ENCODE measurements around the gene ACOD1.
A peak's percentile ranks its signal among the peaks of the same experiment; 100 is the strongest.
"Not testable (repeated sequence)": the region's sequence is repeated elsewhere in the genome, so short reads cannot be mapped to it uniquely, and the experiment has no call there.

The ACOD1 gene

DNA sequence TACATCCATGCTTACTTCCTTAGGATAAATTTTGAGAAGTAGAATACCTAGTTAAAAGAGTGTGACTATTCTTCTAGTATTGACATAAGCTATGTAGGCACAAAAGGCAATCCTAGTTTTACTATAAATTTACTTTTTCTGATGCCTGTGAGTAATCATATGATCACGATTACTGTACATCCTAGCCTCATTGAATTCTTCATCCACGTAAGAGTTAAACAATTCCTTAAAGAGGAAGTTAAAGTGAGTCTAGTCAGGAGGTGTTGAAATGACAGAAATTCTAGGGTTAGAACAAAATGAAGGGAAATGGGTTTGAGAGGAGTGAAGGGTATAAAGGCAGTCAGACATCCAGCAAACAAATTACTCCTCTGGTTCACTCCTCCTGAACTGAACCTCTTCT is at the start of gene ACOD1:
ACOD1 (plus strand) TSS at position 363 of the 400 bp plus-strand sequence. CDS start 48 bp downstream, outside the sequence.
- no peak for DNase-seq

DNA sequence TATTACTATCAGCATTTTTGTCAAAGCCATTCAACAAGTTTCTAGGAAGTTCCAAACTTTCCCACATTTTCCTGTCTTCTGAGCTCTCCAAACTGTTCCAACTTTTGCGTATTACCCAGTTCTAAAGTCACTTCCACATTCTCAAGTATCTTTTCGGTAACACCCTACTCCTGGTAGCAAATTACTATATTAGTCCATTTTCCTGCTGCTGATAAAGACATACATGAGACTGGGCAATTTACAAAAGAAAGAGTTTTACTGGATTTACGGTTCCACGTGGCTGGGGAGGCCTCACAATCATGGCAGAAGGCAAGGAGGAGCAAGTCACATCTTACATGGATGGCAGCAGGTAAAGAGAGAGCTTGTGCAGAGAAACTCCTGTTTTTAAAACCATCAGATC is 49.2 kb upstream of the ACOD1 start:
- DNase-seq, result not testable (repeated sequence)

DNA sequence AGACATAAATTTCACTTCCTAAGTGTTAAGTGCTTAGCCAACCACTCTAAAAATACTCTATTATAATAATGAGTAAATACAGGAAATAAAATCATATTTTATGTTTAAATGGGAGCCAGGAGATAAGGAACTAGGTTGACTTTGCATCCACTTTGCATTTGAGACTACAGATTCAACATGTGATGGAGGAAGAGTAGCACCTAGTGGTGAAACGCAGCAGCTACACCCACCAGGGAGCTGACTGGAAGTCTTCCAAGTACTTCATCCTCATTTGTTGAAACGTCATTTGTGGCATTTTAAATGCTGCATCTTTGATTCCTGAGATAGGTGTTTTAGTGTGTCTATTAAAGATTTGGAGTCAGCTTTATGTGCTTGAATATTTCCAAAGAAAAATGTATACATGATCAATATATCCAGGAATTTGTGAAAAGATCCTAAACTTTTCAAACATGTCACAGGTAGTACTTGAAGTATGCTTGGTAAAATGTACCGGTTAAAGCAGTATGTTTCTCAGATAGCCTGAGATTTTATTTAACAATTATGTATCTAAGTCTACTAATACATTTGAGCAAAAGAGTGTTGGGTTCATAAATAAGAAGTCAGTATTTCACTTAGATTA is 44.7 kb upstream of the ACOD1 start:
- peak; percentile 12 to 71 (median 58) for DNase-seq

DNA sequence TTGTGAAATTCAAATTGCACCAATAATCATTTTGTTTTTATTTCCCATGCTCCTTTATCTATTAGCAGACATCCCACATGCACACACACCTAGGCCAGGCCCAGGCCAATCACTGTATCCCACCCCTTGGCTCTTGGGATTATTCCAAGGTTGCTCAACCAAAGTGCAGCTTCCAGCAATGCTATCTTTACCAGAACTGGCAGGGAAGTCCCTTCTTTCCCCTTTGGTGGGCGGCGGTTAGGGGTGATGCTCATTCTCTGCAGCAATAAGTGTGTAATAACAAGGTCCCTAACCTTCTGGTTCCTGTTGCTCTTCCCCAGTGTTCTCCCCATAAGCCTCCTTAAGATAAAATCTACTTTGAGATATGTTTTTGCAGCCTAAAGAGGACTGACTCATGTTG is 43.8 kb upstream of the ACOD1 start:
- no peak for DNase-seq

DNA sequence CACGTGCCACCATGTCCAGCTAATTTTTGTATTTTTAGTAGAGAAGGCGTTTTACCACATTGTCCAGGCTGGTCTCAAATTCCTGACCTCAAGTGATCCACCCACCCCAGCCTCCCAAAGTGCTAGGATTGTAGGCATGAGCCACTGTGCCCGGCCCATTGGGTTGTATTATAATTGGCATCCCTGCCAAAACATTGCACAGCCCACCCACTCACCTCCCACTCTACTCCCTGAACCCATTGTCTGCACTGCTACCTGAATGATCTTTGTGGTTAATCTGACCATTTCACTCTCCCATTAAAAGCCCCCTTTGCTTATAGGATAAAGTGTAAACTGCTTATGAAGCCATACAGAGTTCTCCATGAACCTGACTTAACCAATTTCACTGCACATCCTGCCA is 35.8 kb upstream of the ACOD1 start:
- DNase-seq, result no peak

DNA sequence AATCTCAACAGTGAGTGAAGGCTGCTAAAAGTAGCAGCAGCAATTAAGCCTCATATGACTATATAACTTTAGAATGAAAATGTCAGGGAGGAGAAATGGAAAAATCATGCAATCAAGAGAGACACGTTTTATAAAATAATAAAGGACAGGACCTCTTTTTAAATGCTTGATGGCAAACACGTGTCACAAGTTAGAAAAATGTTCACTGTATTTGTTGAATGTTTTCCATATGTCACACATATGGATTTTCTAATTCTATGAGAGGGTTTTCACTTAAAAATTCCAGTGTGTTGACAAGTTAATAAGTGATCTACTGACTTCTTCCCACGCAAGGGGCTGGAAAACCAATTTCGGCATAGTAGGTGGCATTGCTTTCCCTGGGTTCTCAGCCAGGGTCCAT is 34.4 kb upstream of the ACOD1 start:
- DNase-seq, result no peak

DNA sequence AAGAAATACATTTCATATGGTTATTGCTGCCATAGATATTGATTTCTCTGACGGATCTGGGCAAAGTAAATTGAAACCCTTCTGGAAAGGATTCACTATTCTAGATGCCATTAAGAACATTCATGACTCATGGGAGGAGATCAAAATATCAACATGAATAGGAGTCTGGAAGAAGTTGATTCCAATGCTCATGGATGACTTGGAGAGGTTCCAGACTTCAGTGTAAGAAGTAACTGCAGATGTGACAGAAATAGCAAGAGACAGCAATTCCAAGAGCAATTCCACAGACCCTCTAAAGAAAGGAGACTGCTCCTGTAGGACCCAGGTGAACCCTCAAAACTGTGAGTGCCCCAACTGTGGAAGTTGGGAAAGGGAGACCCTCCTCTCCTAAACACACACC is 31.2 kb upstream of the ACOD1 start:
- DNase-seq, result no peak

DNA sequence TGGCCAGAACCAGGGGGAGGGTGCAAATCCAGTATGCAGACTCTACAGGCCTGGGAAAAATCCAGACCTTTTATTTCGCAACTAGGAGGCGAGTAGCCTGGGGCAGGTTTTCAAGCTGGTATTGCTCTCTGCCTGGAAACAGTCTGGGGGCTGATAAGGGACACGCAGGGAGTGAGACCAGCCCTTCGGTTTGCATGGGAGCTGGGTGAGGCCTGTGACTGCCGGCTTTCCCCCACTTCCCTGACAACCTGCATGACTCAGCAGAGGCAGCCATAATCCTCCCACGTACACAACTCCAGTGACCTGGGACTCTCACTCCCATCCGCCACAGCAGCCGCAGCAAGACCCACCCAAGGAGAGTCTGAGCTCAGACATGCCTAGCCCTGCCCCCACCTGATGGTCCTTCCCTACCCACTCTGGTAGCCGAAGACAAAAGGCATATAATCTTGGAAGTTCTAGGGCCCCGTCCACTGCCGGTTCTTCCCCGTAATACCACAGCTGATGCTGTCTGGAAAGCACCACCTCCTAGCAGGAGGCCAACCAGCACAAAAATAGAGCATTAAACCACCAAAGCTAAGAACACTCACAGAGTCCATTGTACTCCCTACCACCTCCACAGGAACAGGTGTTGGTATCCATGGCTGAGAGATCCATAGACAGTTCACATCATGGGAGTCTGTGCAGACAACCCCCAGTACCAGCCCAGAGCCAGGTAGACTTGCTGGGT is 30.4 kb upstream of the ACOD1 start:
- not testable (repeated sequence) for DNase-seq

DNA sequence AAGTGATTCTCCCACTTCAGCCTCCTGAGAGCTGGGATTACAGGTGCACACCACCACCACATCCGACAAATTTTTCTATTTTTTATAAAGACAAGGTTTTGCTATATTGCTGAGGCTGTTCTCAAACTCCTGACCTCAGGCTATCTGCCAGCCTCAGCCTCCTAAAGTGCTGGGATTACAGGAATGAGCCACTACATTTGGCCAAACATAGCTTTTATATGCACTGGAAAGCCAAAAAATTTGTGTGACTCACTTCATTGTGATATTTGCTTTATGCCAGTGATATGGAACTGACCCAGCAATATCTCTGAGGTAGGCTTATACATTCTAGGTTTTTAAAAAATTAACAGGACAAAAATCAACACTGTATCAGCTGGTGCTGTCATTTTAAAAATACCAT is 26.8 kb upstream of the ACOD1 start:
- DNase-seq, result no peak

DNA sequence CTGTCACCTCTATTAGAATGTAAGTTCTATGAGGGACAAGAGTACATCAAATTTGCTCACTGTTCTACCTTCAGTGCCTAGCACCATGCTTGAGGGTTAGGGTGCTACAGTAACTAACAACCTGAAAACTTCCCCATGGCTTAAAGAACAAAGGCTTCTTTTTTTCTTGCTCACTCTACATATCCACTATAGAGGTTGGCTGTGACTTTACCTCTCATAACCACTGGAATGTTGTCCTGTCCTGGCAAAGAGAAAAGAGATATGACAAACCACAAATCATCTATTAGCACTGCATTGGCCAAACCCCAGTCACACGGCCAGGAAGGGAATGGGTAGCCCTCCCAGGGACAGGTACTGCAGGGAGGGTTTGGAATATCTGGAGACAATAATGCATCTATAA is 23.2 kb upstream of the ACOD1 start:
- DNase-seq, result no peak

DNA sequence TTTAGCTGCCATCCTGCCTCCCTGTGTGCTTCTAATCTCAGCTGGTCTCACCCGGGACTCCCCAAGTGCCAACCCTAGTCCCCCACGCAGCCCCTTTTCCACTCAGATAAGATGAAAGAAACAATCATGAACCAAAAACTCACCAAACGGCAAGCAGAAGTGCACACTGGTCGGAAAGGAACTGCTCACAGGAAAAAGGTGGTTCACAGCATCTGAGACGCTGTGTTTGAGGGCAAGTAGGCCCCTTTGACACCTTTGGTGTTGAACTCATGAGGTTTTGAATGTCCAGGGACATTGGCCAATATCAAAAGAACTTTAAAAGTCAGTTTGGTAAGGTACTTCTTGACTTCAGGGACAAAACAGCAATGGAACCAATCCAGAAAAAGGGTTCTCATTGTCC is 20.4 kb upstream of the ACOD1 start:
- no peak for DNase-seq

DNA sequence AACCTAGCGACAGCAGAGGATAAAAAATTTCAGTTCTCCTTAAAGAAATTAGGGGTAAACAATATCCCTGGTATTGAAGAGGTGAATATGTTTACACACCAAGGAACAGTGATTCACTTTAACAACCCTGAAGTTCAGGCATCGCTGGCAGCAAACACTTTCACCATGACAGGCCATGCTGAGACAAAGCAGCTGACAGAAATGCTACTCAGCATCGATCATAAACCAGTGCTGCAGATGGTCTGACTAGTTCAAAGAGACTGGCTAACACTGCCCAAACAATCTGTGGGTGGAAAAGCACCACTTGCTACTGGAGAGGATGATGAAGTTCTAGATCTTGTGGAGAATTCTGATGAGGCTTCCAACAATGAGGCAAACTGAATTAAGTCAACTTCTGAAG is 19.9 kb upstream of the ACOD1 start:
- DNase-seq, result no peak

DNA sequence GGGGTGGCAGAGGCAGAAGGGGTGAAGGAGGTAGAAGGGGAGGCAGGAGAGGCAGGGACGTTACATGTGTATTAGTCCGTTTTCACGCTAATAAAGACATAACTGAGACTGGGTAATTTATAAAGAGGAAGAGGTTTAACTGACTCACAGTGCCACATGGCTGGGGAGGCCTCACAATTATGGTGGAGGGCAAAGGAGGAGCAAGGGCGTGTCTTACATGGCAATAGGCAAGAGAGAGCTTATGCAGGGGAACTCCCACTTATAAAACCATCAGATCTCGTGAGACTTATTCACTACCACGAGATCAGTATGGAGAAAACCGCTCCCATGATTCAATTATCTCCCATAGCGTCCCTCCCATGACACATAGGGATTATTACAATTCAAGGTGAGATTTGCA is 19.0 kb upstream of the ACOD1 start:
- DNase-seq, result no peak

DNA sequence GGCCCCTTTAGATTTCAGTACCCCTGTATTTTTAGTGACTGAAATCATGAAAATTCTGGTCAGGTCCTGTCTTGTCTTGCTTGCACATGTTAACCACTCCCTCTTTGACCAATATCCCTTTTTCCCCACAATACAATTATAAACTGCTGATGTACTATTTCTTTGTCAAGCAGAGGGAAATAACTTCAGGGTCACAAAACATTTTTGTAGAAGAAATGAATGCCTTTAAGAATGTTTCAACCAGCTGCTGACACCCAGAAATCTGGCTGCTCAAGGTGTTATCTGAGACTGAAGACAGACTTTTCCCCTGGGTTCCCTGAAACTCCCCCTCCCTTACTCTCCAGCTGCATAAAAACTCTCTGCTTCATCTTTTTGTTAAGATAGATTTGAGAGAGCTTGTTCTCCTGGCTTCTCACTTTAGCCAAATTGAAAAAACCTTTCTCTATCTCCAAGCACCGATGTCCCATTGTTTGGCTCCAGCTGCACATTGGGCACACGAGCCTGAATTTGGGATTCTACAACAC is 18.4 kb upstream of the ACOD1 start:
- DNase-seq, result no peak

DNA sequence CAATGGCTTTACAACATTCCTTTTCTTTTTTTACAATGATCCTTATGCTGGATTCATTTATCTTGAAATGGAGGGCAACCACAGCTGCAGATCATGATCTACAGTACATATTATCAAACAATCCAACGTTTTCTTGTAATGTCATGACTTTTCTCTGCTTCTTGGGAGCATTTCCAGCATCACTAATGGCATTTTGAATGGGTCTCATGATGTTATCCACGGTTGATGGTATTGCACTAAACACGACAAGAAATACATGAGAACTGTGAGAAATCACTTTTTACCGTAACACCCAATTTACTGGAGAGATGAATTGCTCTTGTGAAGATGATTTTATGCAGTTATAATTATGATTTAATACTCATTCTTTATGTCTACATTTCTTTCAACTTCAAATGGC is 16.2 kb upstream of the ACOD1 start:
- no peak for DNase-seq

DNA sequence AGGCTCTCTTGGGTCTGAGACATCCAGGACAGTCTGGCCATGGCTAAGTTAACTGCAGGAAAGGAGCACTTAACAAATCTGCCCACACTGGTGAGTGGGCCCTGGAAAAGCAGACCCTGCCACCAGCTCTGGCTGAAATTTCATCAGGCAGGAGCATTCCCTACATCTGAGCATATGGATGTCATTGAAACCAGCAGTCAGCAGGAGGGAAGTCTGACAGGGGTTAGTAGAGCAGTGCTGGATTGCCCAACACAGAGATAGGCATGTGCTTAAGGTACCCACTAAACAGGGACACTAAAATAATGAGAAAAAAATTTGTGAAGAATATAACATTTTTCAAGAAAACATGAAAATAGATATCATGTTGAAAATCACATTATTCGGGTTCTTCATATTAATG is 13.6 kb upstream of the ACOD1 start:
- no peak for DNase-seq

DNA sequence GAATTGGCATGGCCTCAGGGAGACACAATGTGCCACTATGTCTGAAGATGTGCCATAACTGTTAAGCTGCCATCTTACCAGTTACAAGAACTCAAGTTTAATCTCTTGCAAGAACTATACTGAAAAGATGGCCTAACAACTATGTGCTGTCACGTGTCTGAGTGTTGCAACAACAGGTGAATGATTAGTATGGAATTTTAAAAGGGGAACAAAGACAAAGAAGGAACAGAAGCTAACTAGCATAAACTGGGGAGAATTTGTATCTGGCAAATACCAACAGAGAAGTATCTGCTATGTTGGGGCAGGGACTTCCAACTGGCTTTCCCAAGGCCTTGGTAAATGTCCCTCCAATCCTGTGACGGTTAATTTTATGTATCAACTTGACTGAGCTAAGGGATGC is 11.5 kb upstream of the ACOD1 start:
- DNase-seq, result no peak

DNA sequence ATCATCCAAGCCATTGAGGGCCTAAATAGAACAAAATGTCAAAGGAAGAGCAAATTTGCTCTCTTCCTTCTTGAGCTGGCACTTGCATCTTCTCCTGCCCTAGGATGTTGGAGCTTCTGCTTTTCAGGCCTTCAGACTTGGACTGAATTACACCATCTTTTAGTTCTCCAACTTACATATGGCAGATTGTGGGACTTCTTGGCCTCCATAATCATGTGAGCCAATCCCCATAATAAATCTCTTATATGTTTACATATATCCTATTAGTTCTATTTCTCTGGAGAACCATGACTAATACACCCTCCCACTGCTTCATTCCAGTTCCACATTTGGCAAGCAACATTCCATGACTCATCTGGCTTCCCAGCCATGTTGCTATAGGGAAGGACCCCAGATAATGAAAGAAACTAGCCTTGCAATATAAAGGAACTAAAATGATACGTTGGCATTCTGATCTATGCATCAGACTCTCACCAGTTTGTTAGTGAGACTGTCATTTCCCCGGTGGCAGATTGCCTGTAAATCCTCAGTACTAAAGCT is 11.0 kb upstream of the ACOD1 start:
- DNase-seq, result no peak

DNA sequence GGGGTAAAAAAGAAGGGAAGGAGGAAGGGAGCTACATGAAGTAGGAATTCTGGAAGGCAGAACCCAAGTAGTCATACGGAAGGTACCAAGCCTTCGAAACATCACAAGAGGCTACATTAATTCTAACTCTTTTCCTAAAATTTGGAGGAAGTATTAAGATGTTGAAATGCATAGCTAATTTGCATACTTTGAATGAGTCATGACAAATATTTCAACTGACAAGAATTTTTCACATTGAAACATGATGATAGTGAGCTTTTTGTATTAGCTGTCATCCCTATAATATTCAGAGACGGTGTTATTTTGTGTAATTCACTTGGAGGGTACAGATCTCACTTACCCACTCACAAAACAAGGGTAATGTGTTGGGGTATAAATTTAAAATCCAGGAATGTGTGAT is 9.1 kb upstream of the ACOD1 start:
- no peak for DNase-seq

DNA sequence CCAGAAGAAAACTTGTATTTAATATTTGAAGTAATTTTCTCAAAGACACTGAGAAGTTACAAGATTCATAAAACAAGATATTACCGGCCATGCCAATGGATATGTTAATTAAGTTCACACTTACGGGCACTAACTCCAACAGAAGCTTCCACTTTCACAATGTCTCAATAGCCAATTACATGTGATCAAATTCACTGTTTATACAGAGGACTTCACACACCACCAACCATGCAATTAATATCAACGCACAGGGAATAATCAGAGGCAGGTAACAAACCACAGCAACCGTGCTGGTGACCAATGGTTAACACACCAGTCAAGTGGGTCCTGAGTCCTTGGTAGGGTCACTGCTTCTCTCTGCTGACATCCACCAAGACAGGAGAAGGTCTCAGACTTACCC is 5.9 kb upstream of the ACOD1 start:
- no peak for DNase-seq

DNA sequence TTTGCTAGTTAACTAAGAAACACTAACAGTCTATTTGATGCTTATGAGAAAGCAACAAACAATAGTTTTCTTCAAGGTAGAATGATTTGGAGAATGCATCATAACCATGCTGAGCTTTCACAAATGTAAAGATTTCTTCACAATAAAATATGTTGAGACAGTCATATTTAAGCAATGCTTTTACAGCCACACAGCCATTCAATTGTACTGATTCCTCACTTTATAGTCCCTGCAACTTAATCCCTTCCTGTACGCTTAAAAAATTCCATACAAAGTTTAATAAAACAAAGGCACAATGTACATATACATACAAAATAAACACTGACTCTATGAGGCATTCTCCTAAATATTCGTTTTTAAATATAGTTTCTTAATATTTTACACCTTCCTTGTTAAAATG is 4.7 kb upstream of the ACOD1 start:
- no peak for DNase-seq

DNA sequence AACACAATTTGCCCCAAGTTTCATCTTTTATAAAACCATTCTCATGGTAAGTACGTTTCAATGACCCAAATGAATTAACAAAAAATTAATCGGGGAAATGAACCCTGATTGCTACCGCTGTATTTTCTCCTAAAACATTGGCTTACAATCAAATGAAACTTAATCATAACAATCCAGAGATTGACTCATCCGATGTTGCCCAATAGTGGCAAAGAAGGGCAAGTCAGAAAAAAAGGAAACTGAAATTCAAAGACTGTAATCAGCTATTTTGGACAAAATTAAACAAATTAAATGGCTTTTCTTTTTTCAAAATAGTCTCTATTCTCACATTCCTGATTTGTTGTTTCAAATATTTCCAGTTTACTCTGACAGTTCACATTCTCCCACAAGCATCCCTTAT is 3.9 kb upstream of the ACOD1 start:
- no peak for DNase-seq

DNA sequence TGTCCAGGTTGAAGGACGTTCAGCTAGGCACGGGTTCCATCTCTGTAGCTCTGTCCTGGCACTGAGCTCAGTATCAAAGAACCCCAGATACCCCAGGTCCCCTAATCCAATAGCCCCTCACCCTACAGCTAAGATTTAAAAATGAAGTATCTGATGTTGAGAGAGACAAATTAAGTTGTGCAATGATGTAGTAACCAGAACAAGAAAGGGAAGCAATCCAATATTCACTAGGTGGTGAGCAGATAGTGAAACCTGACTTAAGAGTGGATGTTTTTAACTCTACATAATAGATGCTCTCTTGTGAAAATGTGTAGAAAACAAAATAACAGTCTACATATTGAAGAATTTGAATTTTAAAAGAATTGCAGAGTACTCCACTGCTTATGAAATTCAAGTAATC is 1.8 kb downstream of the ACOD1 start:
- no peak for DNase-seq

DNA sequence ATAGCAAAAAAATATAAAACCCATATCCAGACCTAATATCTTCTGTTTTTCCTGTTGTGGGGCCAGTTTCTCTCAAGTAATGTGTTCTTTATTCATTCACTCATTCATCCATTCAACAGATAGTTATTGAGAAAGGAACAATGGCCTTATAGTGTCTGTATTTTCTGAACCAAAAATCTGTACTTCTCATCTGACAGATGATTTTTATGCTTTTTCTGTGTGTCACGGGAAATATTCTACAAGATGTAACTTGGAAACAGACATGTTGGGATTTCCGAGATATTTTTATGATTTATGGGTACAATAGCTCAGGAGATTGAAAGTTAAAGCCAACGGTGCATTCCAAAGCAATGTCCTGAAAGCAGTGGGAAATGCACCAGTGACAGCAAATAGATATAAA is 5.7 kb downstream of the ACOD1 start:
- no peak for DNase-seq

DNA sequence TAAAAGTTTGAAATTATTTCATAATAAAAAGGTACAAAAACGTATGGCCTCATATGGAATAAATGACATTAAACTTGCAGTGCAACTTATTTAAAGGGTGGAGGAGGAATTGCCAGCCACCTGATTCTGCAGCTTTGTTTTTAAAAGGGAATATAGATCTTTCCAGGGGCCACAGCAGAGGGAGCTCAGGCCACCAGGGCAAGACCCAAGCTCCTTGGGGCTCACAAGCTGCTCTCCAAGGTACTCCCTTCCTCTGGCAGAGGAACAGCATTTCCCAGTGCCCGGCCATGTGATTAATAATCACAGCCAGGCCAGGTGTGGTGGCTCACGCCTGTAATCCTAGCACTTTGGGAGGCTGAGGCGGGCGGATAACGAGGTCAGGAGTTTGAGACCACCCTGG is 6.2 kb downstream of the ACOD1 start:
- DNase-seq, result no peak

Data from stimulated activated naive CD4-positive, alpha-beta T cell (primary cell).